ENCODE results near the gene MRPS34.
"Not testable (repeated sequence)": the region's sequence is repeated elsewhere in the genome, so short reads cannot be mapped to it uniquely, and the experiment has no call there.

Gene MRPS34

DNA sequence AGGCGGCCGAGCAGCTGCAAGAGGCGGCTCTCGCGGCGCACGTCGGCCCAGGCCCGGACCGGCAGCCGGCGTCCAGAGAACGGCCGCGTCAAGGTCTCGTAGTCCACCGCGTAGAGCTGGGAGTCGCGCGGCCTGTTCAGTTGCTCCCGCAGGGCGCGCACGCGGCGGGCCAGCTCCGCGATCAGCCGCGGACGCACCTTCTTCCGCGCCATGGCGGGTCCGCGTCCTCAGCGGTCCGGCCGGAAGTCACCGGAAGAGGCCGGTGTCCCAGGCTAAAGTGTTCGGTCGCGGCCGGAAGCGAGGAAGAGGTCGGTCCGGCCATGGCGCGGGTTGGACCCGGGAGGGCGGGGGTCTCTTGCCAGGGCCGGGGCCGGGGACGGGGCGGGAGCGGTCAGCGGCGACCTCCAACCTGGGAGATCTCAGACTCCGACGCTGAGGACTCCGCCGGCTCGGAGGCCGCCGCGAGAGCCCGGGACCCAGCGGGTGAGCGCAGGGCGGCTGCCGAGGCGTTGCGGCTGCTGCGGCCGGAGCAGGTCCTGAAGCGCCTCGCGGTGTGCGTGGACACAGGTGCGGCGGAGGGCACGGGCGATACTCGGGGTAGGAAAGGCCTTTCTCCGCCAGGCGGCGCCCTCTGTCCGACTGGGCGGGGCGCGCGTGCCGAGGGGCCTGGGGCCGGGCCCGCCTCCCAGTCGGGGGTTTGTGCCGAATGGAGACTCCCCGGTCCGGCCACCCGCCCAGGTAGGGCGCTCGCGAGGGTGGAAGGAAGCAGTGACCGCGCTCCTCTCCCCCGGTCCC lies at the start of gene MRPS34:
Gene MRPS34 (minus strand): TSS at position 227 of the 795 bp plus-strand sequence. CDS start 15 bp downstream, at position 212.
- DNase-seq = peak; percentile 79 to 84

DNA sequence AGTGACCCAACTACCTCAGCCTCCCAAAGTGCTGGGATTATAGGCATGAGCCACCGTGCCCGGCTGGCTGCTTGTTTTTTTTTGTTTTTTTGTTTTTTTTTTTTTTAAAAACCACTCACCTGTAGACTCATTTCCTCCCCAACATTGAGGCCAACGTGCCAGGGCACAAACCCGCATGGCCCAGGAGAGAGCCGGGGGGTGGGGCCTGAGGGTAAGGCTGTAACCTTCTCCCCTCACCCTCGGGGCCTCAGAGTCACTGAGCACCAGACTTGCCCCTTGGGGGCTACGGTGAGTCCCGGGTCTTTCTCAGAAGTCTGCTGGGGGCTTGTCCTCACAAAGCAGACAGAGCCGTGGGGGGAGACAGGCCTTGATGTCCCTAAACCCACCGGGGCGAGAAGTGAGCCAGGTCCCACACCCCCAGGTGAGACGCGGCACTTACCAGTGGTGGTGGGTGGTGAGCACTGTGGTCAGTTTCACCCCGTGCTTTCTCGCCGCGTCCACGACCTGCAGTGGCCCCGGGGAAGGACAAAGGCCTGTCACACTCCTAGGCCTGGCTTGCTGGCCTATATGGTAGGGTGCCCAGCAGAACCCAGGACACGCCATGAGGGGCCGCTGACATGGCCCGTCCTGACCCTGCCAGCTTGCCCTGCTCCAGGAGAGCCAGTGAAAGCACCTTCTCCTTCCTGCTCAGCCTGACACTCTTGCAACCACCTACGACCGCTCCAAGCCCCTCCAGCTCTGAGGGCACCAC lies 49.1 kb upstream of the MRPS34 start:
- no peak for DNase-seq

DNA sequence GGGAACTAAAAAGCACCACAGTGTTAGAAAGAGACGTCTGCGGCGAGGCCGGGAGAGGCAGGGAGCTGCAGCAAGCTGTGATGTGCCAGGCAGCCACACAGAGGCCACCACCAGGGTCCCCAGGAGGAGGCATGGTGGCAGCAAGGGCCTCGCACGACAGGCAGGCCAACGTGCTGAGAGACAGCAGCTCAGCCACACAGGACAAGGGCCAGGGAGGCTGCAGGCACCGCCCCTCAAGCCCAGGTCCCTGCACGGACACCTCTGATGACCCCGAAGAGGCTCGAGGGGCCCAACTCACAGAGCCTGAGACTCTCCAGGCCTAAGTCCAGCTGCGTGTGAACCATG lies 48.0 kb upstream of the MRPS34 start:
- DNase-seq = no peak

DNA sequence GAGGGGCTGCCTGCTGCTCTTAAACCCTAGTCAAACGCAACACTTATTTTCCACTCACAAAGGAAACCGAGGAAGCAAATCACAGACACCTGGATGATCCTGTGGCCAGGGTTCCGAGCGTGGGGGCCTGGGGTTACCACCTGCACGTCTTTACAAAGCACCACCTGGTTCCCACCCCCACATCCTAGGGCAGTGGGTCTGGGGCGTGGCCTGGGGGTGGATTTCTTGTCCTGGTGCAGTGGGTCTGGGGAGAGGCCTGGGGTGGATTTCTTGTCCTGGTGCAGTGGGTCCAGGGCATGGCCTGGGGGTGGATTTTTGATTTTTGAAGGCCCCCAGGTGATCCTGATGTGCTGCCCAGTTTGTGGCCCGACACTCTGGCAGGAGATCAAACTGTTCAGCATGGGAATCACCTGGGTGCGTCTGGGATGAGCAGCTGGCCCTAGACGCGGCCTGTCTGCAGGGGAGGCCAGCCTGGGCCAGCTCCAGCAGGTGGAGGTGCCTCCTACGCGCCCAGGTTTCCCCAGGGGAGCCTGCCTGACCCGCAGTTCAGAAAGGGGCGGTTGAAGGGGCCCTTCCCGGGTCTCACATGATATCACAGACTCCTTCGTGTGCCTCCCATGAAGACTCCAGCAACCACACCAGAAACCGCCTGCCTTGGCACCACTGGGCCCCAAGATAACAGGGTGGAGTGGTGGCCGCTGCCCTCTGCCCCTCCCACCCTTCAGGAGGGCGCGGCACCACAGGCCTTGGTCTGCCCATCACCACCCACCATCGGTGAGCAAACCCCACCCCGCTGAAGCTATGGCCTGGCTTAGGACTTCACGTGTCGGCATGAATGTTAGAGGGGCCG lies 47.4 kb upstream of the MRPS34 start:
- DNase-seq = no peak

DNA sequence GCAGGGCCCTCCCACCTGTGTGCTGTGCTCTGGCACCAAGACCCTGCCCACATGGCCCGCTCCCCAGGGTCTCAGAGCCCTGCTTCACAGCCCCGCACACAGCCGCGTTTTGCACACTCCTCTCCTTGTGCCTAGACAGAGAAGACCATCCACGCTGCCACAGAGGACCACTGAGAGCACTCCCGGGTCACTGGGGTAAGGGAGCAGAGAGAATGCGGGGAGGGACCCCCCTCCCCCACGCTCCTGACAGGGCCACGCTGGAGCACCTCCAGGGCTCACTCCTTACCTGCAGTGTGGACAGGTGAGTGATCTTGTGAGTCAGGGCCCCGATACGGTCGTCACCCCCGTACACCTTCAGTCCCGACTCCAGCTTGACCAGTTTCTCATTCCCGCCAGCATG lies 46.7 kb upstream of the MRPS34 start:
- DNase-seq = no peak

DNA sequence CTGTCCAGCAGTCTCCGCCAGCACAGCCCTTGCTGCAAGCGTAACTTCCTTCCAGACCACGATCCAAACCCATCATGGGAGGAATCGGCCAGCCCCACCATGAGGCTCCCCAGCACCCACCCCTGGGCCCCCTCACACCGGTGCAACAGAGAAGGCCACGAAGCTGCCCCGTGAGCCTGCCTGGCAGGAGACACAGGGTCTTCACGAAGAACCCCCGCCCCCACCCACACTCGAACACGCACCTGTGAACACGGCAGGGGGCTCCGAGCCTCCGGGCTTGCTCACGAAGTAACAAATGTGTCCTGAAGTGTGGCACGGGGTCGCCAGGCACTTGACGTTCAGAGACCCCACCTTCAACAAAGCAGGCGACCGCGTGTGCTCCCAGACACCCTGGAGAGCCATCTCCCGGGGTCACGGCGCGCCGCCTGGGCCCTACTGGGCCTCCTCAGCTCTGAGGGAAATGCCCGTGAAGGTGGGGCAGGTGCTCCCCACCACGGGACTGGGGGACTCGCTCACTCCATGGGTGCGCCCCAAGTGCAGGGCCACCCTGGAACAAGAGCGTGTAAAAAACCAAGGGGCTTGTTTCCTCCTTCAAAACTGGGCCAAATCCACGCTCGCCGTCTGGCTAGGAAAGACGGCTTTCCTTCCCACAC lies 46.1 kb upstream of the MRPS34 start:
- DNase-seq = no peak

DNA sequence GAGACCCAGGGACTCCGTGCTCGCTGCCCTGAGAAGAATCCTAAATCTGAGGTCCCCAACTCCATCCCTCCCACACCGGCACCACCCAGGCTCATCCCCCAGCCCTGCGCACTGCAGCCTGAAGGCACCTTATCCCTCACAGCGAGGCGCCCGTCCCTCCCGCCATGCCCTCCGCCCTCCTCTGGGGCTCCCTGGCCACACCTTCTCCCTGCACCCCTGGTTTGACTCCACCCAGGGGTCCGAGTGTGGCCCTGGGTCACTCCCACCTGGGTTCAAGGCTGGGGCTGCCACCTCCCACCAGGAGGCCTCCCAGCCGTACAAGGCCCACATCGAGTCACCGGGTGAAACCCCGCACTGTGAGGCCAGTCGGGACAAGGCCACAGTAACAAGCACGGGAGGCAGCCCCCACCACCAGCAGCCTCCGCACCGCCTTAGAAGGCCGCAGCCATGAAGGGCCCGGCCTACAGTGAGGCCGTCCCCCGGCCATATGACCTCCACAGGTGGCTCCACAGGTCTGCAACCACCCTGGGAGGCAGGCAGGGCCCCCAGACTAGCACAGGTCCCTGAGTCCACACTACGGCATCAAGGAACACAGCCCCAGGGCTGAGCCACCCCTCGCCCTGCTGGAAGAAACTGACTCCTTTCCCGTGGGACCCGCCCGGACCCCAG lies 45.4 kb upstream of the MRPS34 start:
- DNase-seq = no peak

DNA sequence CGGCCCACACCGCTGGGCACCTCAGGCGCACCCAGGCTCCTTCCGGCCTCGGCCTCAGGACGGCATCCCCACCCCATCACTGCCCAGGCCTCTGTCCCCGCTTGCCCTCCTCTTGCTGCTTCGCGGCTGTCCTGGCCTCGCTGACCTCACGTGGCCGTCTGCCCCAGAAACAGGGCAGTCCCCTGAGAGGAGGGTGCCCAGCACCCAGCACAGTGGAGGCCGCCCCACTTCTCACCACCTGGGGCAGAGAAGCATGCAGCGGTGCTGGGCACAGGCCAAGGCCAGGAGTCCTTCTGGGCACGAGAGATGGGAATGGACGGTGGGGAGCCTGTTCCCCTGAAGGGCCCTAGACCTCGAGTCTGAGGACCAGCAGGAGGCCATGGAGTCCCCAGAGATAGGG lies 44.8 kb upstream of the MRPS34 start:
- DNase-seq = no peak

DNA sequence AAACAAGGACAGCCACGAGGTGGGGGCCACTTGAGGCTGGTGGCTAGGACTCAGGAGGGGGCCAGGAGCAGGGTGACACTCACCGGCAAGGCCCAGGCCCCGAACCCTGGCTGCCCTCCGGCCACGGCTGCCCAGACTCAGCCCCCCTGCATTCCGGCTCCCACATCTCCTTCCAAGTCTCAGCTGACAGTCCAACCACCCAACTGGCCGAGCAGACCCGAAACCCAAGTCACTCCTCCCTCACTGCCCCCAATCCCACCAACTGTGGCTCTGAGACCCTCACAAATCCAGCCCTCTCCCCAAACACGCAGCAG lies 44.3 kb upstream of the MRPS34 start:
- no peak for DNase-seq

DNA sequence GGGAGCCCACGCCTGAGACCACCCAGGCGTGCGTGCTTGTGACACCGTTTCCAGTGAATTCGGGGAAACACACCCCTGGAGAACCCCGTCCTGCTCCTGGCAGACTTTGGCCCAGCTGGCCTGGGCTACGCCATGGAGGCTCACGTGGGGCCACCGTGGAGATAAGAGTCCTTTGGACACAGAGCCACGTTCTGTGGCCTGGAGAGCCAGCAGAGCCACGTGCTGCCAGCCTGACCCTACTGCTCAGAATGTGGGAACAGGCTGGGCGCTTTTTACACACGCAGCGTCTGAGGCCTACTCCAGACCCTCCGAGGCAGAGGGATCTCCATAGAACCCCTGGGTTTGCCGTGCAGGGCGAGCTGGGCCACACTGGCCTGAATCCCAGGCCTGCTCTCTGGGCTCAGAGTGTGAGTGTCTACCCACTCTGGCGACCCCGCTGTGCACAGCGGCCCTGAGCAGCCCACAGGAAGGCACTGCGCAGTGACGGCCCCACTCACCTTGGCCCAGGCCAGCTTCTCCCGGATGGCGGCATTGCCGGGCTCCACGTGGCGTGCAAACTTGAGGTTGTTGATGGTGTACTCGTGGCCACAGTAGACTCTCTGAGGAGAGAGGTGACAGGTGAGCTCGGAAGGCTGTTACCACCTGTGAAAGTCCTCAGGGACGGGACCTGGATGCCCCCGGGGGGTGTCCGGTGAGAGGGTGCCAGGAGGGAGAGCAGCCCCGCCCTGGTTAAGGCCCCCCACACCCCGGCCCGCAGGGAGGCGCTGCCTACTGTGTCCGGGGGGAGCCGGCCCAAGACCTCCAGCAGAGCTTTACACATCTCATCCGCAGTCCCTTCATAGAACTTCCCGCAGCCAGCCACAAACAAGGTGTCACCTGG lies 43.7 kb upstream of the MRPS34 start:
- no peak for DNase-seq

DNA sequence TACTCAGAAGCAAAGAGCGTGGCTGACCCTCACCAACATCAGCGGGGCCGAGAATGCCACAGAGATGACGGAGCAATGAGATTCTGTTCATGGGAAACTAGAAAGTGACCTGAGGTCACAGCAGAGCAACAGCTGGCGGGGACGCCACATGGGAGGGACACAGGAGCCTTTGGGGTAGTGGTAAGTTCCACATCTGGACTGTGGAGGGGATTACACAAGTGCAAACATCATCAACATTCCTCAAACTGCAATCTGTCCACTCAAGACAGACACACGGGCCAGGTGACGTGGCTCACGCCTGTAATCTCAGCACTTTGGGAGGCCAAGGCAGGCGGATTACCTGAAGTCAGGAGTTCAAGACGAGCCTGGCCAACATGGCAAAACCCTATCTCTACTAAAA lies 42.5 kb upstream of the MRPS34 start:
- DNase-seq = no peak

DNA sequence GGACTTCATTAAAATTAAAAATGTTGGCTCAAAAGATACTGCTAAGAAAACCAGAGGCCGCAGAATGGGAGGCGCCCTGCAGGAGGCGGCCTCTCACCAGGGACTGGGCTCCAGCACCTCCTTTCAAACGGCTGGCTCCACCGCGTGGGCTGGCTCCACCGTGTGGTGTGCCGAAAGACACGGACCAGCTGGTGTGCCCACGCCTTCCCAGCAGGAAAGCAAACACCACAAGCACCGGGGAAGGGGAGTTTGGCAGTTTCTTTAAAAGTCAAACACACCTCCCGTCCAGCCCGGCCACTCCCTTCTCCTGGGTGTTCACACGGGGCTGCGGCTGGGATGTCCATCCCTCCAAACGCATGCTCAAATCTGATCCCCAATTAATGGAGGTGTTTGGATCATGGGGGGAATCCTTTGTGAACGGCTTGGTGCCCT lies 39.8 kb upstream of the MRPS34 start:
- peak; percentile 39 to 40 for DNase-seq

DNA sequence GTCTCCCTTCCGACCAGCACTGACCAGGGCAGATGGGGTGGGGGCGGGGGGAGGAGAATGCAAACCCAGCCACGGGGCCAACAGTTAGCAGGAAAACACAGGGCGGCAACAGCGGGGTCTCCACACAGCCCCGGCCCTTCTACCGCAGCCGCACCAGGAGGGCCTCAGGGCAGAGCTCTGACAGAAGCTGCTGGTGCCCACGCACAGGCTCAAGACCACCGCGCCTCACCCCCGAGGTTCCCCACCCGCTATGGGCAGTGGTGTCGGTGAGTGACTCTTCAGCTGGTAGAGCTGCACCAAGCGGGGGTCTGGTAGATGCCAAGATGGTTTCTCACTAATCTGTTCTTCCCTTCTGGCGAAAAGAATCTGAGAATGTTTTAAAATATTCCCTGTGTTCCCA lies 37.6 kb upstream of the MRPS34 start:
- DNase-seq = no peak

DNA sequence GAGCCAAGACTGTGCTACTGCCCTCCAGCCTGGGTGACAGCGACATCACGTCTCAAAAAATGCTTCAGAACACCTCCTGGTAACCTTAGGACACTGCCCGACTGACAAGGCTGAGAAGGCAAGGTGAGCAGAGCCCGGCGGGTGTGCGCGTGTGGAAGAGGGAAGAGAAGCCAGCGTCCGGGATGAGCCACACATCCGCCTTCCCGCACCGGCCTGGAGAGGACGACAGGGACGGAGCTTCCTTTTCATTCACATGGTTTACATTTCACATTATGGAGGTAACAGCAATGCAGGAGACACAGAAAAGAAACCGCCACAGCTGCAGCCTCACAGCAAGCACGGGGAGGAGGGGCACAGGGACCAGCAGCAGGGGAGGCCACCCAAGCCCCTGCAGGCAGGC lies 37.2 kb upstream of the MRPS34 start:
- DNase-seq = no peak

DNA sequence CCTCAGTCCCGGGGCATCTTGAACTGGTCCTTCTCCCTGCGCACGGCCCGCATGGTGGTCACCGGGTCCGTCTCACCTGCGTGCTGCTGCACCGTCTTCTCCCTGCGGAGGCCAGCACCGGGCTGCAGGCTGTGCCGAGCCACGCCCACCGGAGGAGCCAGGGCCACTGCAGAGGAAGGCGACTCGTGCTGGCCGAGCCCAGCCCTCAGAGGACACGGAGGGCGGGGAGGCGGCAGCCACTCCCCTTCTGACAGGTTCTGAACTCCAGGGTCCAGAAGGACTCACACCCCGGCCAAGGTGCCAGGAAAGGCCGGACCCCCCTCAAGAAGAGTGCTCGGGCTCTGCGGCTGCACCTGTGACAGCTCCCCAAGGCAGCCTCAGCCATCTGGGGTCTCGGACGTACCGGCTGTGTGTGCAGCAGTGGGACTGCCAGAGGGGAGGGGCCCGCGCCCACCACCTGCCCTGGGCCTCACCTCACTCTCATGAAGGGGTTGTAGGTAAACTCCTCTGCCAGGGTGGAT lies 36.4 kb upstream of the MRPS34 start:
- DNase-seq = no peak

DNA sequence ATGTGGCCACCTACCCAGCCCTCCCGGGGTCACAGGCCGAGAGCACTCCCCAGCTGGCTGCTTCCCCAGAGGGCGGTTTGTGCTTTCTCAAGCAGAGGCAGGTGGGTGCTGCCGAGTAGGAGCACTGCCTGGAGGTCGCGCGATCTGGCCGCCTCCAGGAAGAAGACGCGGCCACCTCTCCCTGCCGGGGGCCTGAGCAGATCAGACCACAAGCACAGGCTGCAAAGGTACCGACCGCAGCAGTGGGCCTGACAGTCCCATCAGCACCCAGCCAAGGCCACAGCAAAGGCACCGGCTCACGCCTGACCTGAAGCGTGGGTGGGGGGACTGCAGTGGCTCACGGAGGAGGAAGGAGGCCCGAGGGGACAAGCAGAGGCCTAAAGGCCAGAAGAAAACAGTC lies 35.8 kb upstream of the MRPS34 start:
- no peak for DNase-seq

DNA sequence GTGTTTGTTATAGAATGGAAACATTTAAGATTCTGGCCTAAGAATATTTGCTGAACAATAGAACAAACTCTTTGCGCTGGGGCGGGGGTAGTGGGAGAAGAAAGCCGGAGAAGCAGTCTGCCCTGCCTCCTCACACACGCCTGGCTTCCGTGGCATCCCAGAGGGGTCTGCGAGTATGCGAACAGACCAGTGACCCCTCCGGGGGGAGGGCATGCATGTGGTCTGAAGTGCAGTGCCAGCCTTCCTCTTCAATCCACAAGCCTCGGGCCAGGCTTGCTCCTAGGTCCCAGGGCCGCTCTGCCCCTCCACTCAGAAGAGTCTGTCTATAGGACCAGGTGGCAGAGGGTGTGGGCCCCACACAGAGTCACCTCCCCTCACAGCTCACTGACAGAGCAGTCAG lies 34.7 kb upstream of the MRPS34 start:
- no peak for DNase-seq

DNA sequence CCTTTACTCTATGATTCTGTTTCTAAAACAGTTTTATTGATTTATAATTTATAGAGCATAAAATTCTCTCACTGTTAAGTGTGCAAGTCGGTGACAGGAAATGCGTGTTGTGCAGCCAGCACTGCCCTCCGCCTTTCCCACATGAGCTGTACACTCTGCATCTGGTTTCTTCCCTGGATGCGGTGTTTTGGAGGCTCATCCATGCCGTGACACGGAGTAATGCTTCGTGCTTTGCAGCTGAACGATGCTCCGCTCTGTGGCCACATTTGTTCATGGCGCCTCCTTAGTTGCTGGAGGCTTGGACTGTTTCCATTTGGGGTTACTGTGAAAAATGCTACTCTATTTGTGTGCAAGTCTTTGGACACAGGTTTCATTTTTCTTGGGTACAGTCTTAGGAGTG lies 27.8 kb upstream of the MRPS34 start:
- DNase-seq = no peak

DNA sequence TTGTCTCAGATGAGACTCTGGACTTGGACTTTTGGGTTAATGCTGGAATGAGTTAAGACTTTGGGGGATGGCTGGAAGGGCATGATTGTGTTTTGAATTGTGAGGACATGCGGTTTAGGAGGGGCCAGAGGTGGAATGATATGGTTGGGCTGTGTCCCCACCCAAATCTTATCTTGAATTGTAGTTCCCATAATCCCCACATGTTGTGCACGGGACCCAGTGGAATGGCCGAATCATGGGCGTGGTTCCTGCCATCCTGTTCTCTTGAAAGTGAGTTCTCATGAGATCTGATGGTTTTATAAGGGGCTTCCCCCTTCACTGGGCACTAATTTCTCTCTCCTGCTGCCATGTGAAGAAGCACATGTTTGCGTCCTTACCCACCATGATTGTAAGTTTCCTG lies 26.3 kb upstream of the MRPS34 start:
- not testable (repeated sequence) for DNase-seq

DNA sequence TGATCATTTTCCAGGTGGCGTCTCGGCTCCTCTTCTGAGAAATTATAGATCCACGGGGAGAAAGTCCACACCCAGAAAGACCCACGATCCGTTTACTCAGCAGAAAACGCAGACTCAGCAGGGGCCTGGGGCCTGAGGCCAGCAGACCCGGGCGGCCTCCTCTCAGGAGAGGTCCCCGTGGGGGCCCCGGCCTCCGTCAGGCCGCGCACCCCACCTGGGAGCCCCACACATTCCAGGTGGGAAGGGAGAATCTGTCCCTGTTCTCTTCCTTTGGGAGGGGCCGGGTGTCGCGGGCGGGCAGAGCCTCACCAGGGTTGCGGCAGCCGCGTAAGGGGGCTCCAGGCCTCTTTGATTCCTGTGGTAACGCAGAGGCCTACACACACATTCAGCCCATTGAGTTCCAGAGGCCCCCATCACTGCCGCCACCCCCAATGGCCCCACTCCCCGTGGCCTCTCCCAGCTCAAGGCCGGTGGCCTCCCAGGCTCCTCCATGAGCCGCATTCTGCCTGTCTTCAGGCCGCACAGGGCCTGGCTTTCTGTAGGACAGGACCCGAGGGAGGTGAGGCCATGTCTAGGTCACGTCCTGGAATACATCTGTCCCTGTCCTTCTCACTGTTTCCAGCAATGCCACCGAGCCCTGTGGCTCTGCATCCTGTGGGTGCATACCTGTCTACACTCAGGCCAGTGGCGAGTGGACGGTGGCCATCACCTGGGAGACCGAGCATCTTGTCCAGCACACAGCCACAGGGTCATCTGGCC lies 22.2 kb upstream of the MRPS34 start:
- DNase-seq = no peak
